ENCODE measurements around the gene IMMP2L. TPM values are rescaled to one million over a fixed set of nuclear protein-coding genes. Genes with fewer than 3 reads are reported as not detected.

Gene IMMP2L
- total and polyA plus RNA-seq, 2 of the 8 experiments (the other 6 are each of a cell fraction or from before 2014, with no cell fraction given), result 2.3 to 10.1 TPM

DNA sequence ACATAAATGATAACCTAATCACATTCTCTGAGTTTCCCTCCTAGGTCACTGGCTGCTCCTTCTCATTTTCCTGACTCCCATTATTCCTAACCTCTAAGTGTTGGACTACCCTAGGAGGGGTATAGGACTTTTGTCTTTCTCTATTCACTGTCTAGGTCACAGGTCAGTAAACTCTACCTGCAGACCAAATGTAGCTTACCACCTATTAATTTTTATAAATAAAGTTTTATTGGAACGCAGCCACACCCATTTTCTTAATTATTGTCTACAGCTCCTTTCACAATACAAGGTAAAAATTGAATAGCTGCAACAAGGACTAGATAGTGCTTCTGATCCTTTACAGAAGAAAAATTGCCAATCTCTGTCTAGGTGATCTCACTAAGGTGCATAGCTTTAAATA is 156.7 kb downstream of the IMMP2L start (continued):
- no peak for TF ChIP-seq KDM1A (IDR thresholded peaks at IDR 0.05; ENCODE audit: borderline replicate concordance, low read length)
- no peak for TF ChIP-seq SP4 (IDR thresholded peaks at IDR 0.05; ENCODE audit: low read length)

Measured in H1 (cell line).